Measurements from ENCODE around the gene BUD23. TPM values are rescaled to one million over a fixed set of nuclear protein-coding genes. Genes with fewer than 3 reads are reported as not detected.

The BUD23 gene
- total RNA-seq, 1 experiment from 2014 or later, result 78.1 TPM

DNA sequence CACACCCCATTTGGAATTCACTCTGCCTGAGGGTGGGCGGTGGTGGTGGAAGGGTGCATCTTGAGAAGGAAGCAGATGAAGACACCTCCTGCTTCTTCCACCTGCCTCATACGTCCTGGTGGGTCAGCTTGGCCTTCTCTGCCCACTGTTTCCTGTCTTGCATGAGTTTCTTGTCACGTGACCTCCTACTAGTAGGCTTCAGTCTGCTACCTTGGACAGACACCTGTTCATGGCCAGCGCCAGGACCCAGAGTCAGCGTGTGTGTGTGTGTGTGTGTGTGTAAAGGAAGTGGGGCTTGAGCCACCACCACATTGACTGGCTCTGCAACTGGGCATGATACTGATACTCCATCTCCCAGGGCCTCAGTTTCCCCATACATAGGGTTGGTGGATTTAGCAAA lies 32.9 kb upstream of the BUD23 start:
- Mint-ChIP-seq H3K27ac (no peak overlapping the region), H3K27me3 (ENCODE audit: low read depth) (peaks cover 77% of the 10 kb centered on the region), H3K9me3 (peaks cover 4% of the 10 kb centered on the region in 2 experiments; a peak in 4 of 5 replicates), H3K4me3 (no peak overlapping the region), H3K4me1 (peaks cover 9 to 28% of the 10 kb centered on the region in 2 experiments), H3K36me3 (ENCODE audit: insufficient read depth in 1 of 3, low read depth in 3 of 3) (peaks cover 0 to 3% (median 0%) of the 10 kb centered on the region in 3 experiments; a peak in 2 of 7 replicates)
- Histone ChIP-seq H4K91ac (ENCODE audit: insufficient read length, low read depth, low read length) (no peak overlapping the region), H3K27ac (ENCODE audit: insufficient read length, low read depth, low read length) (no peak overlapping the region), H3K23ac (ENCODE audit: insufficient read length, low read depth, low read length) (no peak overlapping the region), H3K4me1 (ENCODE audit: insufficient read depth, low read length) (0 out of 2 replicates have a peak, but pooled peaks cover 3% of the 10 kb centered on the region), H3K56ac (ENCODE audit: insufficient read length, low read depth, low read length) (no peak overlapping the region), H4K8ac (replicated peaks; ENCODE audit: insufficient read length, low read depth, low read length) (no peak overlapping the region), H2BK12ac (ENCODE audit: insufficient read length, low read depth, low read length) (no peak overlapping the region), H2BK5ac (ENCODE audit: insufficient read length, low read length) (no peak overlapping the region), H3K9me3 (ENCODE audit: control insufficient read depth, low read depth, low read length) (no peaks in the 10 kb centered on the region), H3K18ac (ENCODE audit: insufficient read length, low read depth, low read length) (no peak overlapping the region), H3K27me3 (ENCODE audit: insufficient read depth, low read length) (peaks cover 4% of the 10 kb centered on the region; the same call in 1 of the 2 replicates), H3K79me1 (ENCODE audit: insufficient read depth, low read depth, low read length, poor library complexity, severe bottlenecking) (no peaks in the 10 kb centered on the region), H3K4ac (ENCODE audit: low read depth, low read length) (no peak overlapping the region), H2AFZ (ENCODE audit: low read length) (no peak overlapping the region), H4K20me1 (ENCODE audit: control insufficient read depth, insufficient read depth, insufficient read length) (no peaks in the 10 kb centered on the region), H2BK15ac (ENCODE audit: low read depth, low read length) (no peak overlapping the region), H3T11ph (ENCODE audit: low read length) (no peak overlapping the region), H4K5ac (ENCODE audit: insufficient read length, low read depth, low read length) (no peak overlapping the region), H3K9ac (ENCODE audit: extremely low read depth, insufficient read length, low read length) (no peak overlapping the region), H3K23me2 (ENCODE audit: insufficient read length, low read depth, low read length, poor library complexity, severe bottlenecking) (peaks cover 8% of the 10 kb centered on the region), H3K4me2 (ENCODE audit: insufficient read depth, insufficient read length, low read length) (no peak overlapping the region), H2BK20ac (ENCODE audit: low read depth, low read length, poor library complexity, severe bottlenecking) (no peak overlapping the region), H2BK120ac (ENCODE audit: low read depth, low read length, poor library complexity, severe bottlenecking) (no peak overlapping the region), H3K14ac (ENCODE audit: insufficient read depth, low read length) (no peak overlapping the region; the same call in 1 of the 2 replicates), H2AK5ac (ENCODE audit: insufficient read length, low read length) (no peak overlapping the region), H3K79me2 (ENCODE audit: insufficient read depth, low read length) (no peaks in the 10 kb centered on the region)
- DNase-seq, result no peak
- WGBS (ENCODE audit: extremely low coverage, insufficient read length, low lambda C conversion rate), result no CpG with 5 or more reads among the region's 5 CpGs
- TF ChIP-seq, protein P1, sequence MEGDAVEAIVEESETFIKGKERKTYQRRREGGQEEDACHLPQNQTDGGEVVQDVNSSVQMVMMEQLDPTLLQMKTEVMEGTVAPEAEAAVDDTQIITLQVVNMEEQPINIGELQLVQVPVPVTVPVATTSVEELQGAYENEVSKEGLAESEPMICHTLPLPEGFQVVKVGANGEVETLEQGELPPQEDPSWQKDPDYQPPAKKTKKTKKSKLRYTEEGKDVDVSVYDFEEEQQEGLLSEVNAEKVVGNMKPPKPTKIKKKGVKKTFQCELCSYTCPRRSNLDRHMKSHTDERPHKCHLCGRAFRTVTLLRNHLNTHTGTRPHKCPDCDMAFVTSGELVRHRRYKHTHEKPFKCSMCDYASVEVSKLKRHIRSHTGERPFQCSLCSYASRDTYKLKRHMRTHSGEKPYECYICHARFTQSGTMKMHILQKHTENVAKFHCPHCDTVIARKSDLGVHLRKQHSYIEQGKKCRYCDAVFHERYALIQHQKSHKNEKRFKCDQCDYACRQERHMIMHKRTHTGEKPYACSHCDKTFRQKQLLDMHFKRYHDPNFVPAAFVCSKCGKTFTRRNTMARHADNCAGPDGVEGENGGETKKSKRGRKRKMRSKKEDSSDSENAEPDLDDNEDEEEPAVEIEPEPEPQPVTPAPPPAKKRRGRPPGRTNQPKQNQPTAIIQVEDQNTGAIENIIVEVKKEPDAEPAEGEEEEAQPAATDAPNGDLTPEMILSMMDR (conservative IDR thresholded peaks at IDR 0.05), result no peak
